CD8-positive, alpha-beta memory T cell (primary cell): ENCODE data around the gene PTPN3. TPM values are rescaled to one million over a fixed set of nuclear protein-coding genes. Genes with fewer than 3 reads are reported as not detected.
A peak's percentile ranks its signal among the peaks of the same experiment; 100 is the strongest.

Experiments used
- CTCF ChIA-PET: fragments of 350-600 bp; sonication (Branson Sonifier 250); formaldehyde crosslinking; loops from one replicate; lab custom pipeline; 2021; ENCODE audit warnings: antibody characterized with exemption; lab: Charles Lee
- POLR2A ChIA-PET: fragments of 350-600 bp; sonication (Branson Sonifier 250); formaldehyde crosslinking; loops from one replicate; lab custom pipeline; 2021; ENCODE audit warnings: antibody characterized with exemption; lab: Charles Lee
- DNase-seq, 5 donors: peaks; one replicate each; pipeline versions ENCODE4 v3.0.0 to v3.0.0-alpha.2; 2020 to 2022; ENCODE audit warnings: mixed read lengths in 1 of 5
- H3K27ac ChIP-seq: one replicate; pipeline ENCODE4 v1.7.0; 2013; ENCODE audit warnings: low read depth, mild to moderate bottlenecking, low read length, moderate library complexity
- H3K27me3 ChIP-seq: 2 replicates; pipeline ENCODE4 v1.7.0; 2013; ENCODE audit warnings: low read length, mild to moderate bottlenecking; ENCODE audit not compliant: insufficient read depth, poor library complexity, severe bottlenecking
- H3K36me3 ChIP-seq: 2 replicates; pipeline ENCODE4 v1.7.0; 2013; ENCODE audit warnings: mild to moderate bottlenecking, low read length, moderate library complexity; ENCODE audit not compliant: insufficient read depth
- H3K4me1 ChIP-seq: 2 replicates; pipeline ENCODE4 v1.7.0; 2013; ENCODE audit warnings: mild to moderate bottlenecking, low read length, moderate library complexity; ENCODE audit not compliant: insufficient read depth
- H3K4me3 ChIP-seq: 2 replicates; pipeline ENCODE4 v1.7.0; 2013; ENCODE audit warnings: mild to moderate bottlenecking, low read length
- H3K9me3 ChIP-seq: 2 replicates; pipeline ENCODE4 v1.7.0; 2013; ENCODE audit warnings: mild to moderate bottlenecking, low read length
- H3K27ac Mint-ChIP-seq, 8 donors: one replicate each; pipeline ENCODE4 v1.8.0; 2020 to 2021; ENCODE audit warnings: mixed read lengths in 8 of 8, mild to moderate bottlenecking in 6 of 8, inconsistent platforms in 3 of 8, moderate library complexity in 3 of 8
- H3K27me3 Mint-ChIP-seq, 2 donors: one replicate each; pipeline ENCODE4 v1.8.0; 2020 to 2021; ENCODE audit warnings: mixed read lengths in 2 of 2, mild to moderate bottlenecking in 1 of 2, moderate library complexity in 1 of 2
- H3K36me3 Mint-ChIP-seq, 3 donors: one replicate each; pipeline ENCODE4 v1.8.0; 2020 to 2021; ENCODE audit warnings: mixed read lengths in 3 of 3, inconsistent platforms in 1 of 3, mild to moderate bottlenecking in 1 of 3
- H3K4me1 Mint-ChIP-seq, 3 donors: one replicate each; pipeline ENCODE4 v1.8.0; 2020 to 2021; ENCODE audit warnings: mixed read lengths in 3 of 3, inconsistent platforms in 1 of 3, mild to moderate bottlenecking in 1 of 3
- H3K4me3 Mint-ChIP-seq, 7 donors: one replicate each; pipeline ENCODE4 v1.8.0; 2020 to 2021; ENCODE audit warnings: mixed read lengths in 7 of 7, mild to moderate bottlenecking in 6 of 7, moderate library complexity in 4 of 7, inconsistent platforms in 2 of 7
- H3K9me3 Mint-ChIP-seq, 5 donors: one replicate each; pipeline ENCODE4 v1.8.0; 2020 to 2022; ENCODE audit warnings: mixed read lengths in 5 of 5, mild to moderate bottlenecking in 3 of 5, moderate library complexity in 2 of 5, inconsistent platforms in 1 of 5
- polyA plus RNA-seq: library from polyadenylated mRNA; unstranded; fragments of 300-500 nt; fragmentation: Illumina TruSeq; gene quantifications from one replicate; pipeline ENCODE4 v1.2.3, GENCODE V29; 2021
- total RNA-seq, 2 experiments: library from RNA; stranded (reverse); gene quantifications; one replicate each; pipeline ENCODE4 v1.2.3, GENCODE V29; 2021

Gene PTPN3
- total and polyA plus RNA-seq, 3 experiments from 2014 or later, result 0.29 to 0.48 TPM; not detected in 1

- Histone ChIP-seq H3K4me1 (no peaks in the 10 kb centered on the region), H3K9me3 (no peaks in the 10 kb centered on the region), H3K4me3 (no peak overlapping the region), H3K27me3 (no peaks in the 10 kb centered on the region), H3K27ac (no peak overlapping the region), H3K36me3 (no peaks in the 10 kb centered on the region)
- POLR2A ChIA-PET, result no interaction called here
- Mint-ChIP-seq H3K4me1 (no peaks in the 10 kb centered on the region), H3K27ac (no peak overlapping the region), H3K36me3 (no peaks in the 10 kb centered on the region), H3K27me3 (peaks cover 8 to 16% of the 10 kb centered on the region in 2 donors), H3K4me3 (no peak overlapping the region), H3K9me3 (peaks cover 0 to 2% (median 0%) of the 10 kb centered on the region in 5 donors)
- CTCF ChIA-PET, result no interaction called here
- no peak for DNase-seq
Observed at GRCh38 chr9:109471475-109472393, 26.4 kb downstream of the PTPN3 start.

- Histone ChIP-seq H3K27ac (no peak overlapping the region), H3K9me3 (no peaks in the 10 kb centered on the region), H3K4me3 (no peak overlapping the region), H3K27me3 (no peaks in the 10 kb centered on the region), H3K4me1 (no peaks in the 10 kb centered on the region), H3K36me3 (no peaks in the 10 kb centered on the region)
- DNase-seq, result peak in 1 of 5 donors; percentile 18
- ChIA-PET CTCF (interaction anchor here (0.6 to 0.9 kb wide), 2 partner anchors 28 to 37 kb away, joined by 3 read pairs; no protein-coding TSS in a partner anchor), POLR2A (no interaction called here)
- no peaks in the 10 kb centered on the region for H3K4me1 Mint-ChIP-seq
- peaks cover 0 to 2% (median 0%) of the 10 kb centered on the region in 5 donors for H3K9me3 Mint-ChIP-seq
- H3K27ac Mint-ChIP-seq, result no peak overlapping the region
- H3K4me3 Mint-ChIP-seq, result no peak overlapping the region
- H3K27me3 Mint-ChIP-seq, result peaks cover 5 to 16% of the 10 kb centered on the region in 2 donors
- no peaks in the 10 kb centered on the region for H3K36me3 Mint-ChIP-seq
Observed at GRCh38 chr9:109469646-109470358, 28.3 kb downstream of the PTPN3 start.

- Mint-ChIP-seq H3K4me1 (no peaks in the 10 kb centered on the region), H3K27ac (no peak overlapping the region), H3K9me3 (peaks cover 0 to 2% (median 0%) of the 10 kb centered on the region in 5 donors), H3K4me3 (no peak overlapping the region), H3K36me3 (no peaks in the 10 kb centered on the region), H3K27me3 (peaks cover 5 to 14% of the 10 kb centered on the region in 2 donors)
- POLR2A ChIA-PET, result no interaction called here
- Histone ChIP-seq H3K9me3 (no peaks in the 10 kb centered on the region), H3K36me3 (no peaks in the 10 kb centered on the region), H3K4me3 (no peak overlapping the region), H3K27ac (no peak overlapping the region), H3K27me3 (no peaks in the 10 kb centered on the region), H3K4me1 (no peaks in the 10 kb centered on the region)
- CTCF ChIA-PET, result no interaction called here
- DNase-seq, result no peak
Observed at GRCh38 chr9:109468927-109469326, 29.2 kb downstream of the PTPN3 start.

GRCh38 chr9:109467936-109468335 lies 30.2 kb downstream of the PTPN3 start:
- Histone ChIP-seq H3K4me3 (no peak overlapping the region), H3K9me3 (no peaks in the 10 kb centered on the region), H3K27ac (no peak overlapping the region), H3K36me3 (no peaks in the 10 kb centered on the region), H3K27me3 (no peaks in the 10 kb centered on the region), H3K4me1 (no peaks in the 10 kb centered on the region)
- ChIA-PET CTCF (no interaction called here), POLR2A (no interaction called here)
- DNase-seq, result no peak
- H3K4me1 Mint-ChIP-seq, result no peaks in the 10 kb centered on the region
- no peak overlapping the region for H3K27ac Mint-ChIP-seq
- no peak overlapping the region for H3K4me3 Mint-ChIP-seq
- H3K9me3 Mint-ChIP-seq, result peaks cover 0 to 4% (median 0%) of the 10 kb centered on the region in 5 donors
- peaks cover 5 to 11% of the 10 kb centered on the region in 2 donors for H3K27me3 Mint-ChIP-seq
- H3K36me3 Mint-ChIP-seq, result no peaks in the 10 kb centered on the region

- ChIA-PET CTCF (interaction anchor here (0.9 kb wide), 1 partner anchor 26 kb away, joined by 3 read pairs; no protein-coding TSS in a partner anchor), POLR2A (no interaction called here)
- Mint-ChIP-seq H3K36me3 (no peaks in the 10 kb centered on the region), H3K27me3 (peaks cover 5 to 14% of the 10 kb centered on the region in 2 donors), H3K4me3 (no peak overlapping the region), H3K27ac (no peak overlapping the region), H3K9me3 (peaks cover 0 to 4% (median 0%) of the 10 kb centered on the region in 5 donors), H3K4me1 (no peaks in the 10 kb centered on the region)
- DNase-seq, result no peak
- H3K4me3 ChIP-seq, result no peak overlapping the region
- H3K4me1 ChIP-seq, result no peaks in the 10 kb centered on the region
- no peaks in the 10 kb centered on the region for H3K36me3 ChIP-seq
- no peak overlapping the region for H3K27ac ChIP-seq
- no peaks in the 10 kb centered on the region for H3K9me3 ChIP-seq
- H3K27me3 ChIP-seq, result no peaks in the 10 kb centered on the region
Observed at GRCh38 chr9:109466623-109467590, 31.2 kb downstream of the PTPN3 start.

- Mint-ChIP-seq H3K4me3 (no peak overlapping the region), H3K4me1 (no peaks in the 10 kb centered on the region), H3K27ac (no peak overlapping the region), H3K9me3 (peaks cover 0 to 2% (median 0%) of the 10 kb centered on the region in 5 donors), H3K36me3 (no peaks in the 10 kb centered on the region), H3K27me3 (peaks cover 4 to 12% of the 10 kb centered on the region in 2 donors)
- no peaks in the 10 kb centered on the region for H3K4me1 ChIP-seq
- no peaks in the 10 kb centered on the region for H3K36me3 ChIP-seq
- no peak overlapping the region for H3K4me3 ChIP-seq
- H3K9me3 ChIP-seq, result no peaks in the 10 kb centered on the region
- DNase-seq, result no peak
- no peaks in the 10 kb centered on the region for H3K27me3 ChIP-seq
- ChIA-PET POLR2A (no interaction called here), CTCF (no interaction called here)
- no peak overlapping the region for H3K27ac ChIP-seq
Observed at GRCh38 chr9:109463924-109464625, 34.0 kb downstream of the PTPN3 start.

- Mint-ChIP-seq H3K27ac (peak overlapping the region in 1 of 8 donors; percentile 36), H3K27me3 (peaks cover 5 to 18% of the 10 kb centered on the region in 2 donors), H3K4me3 (peak overlapping the region in 1 of 7 donors; percentile 42), H3K36me3 (no peaks in the 10 kb centered on the region), H3K9me3 (peaks cover 0 to 2% (median 0%) of the 10 kb centered on the region in 5 donors), H3K4me1 (no peaks in the 10 kb centered on the region)
- POLR2A ChIA-PET, result no interaction called here
- no peak overlapping the region for H3K4me3 ChIP-seq
- no peak for DNase-seq
- CTCF ChIA-PET, result no interaction called here
- H3K9me3 ChIP-seq, result no peaks in the 10 kb centered on the region
- no peaks in the 10 kb centered on the region for H3K36me3 ChIP-seq
- H3K27ac ChIP-seq, result no peak overlapping the region
- H3K27me3 ChIP-seq, result no peaks in the 10 kb centered on the region
- H3K4me1 ChIP-seq, result no peaks in the 10 kb centered on the region
Observed at GRCh38 chr9:109460576-109460975, 37.5 kb downstream of the PTPN3 start.
